Lower lobe of right lung (tissue), 2 donors: ENCODE data around the gene POMT1. TPM values are rescaled to one million over a fixed set of nuclear protein-coding genes. Genes with fewer than 3 reads are reported as not detected.
A peak's percentile ranks its signal among the peaks of the same experiment; 100 is the strongest.

Source experiments
- ATAC-seq, 2 donors: fragments of 200-7000 bp; cut with Tn5 transposase; one replicate each; pipeline ENCODE4 v1.9.1; 2020 to 2022; ENCODE audit warnings: mild to moderate bottlenecking in 2 of 2, moderate library complexity in 2 of 2
- DNase-seq: peaks from one replicate; pipeline ENCODE4 v3.0.0-alpha.2; 2020
- H3K27ac ChIP-seq: fragments of 200-600 bp; one replicate; pipeline ENCODE4 v1.8.0; 2022
- H3K27me3 ChIP-seq: fragments of 200-600 bp; one replicate; pipeline ENCODE4 v1.8.0; 2022; ENCODE audit warnings: low read depth
- H3K36me3 ChIP-seq: fragments of 200-600 bp; one replicate; pipeline ENCODE4 v1.8.0; 2022; ENCODE audit warnings: mild to moderate bottlenecking
- H3K4me1 ChIP-seq: fragments of 200-600 bp; one replicate; pipeline ENCODE4 v1.8.0; 2022
- H3K4me3 ChIP-seq: fragments of 200-600 bp; one replicate; pipeline ENCODE4 v1.8.0; 2022; ENCODE audit warnings: mild to moderate bottlenecking
- H3K9me3 ChIP-seq: fragments of 200-600 bp; one replicate; pipeline ENCODE4 v1.8.0; 2022
- CTCF ChIP-seq: fragments of 200-600 bp; IDR thresholded peaks from one replicate; pipeline ENCODE4 v1.8.0; 2022; ENCODE audit warnings: antibody characterized with exemption, mild to moderate bottlenecking
- intact Hi-C: fragments of 100-400 bp; cut with DNase I; formaldehyde crosslinking; loops from one replicate; pipeline ENCODE4 v1.11.0; 2022
- total RNA-seq: library from RNA; stranded (reverse); fragmentation: NEBNext Ultra II Directional; extraction: Animal tissue kit (Norgen Biotek cat#: 25700); gene quantifications from one replicate; pipeline ENCODE4 v1.2.1, GENCODE V29; 2021
- donor health status: DM: no; HTN: yes; CAD: no; lungs with severe emphysema.

Gene POMT1
- total RNA-seq, 1 donor from 2014 or later = 25.9 TPM

- no peaks in the 10 kb centered on the region for H3K9me3 ChIP-seq
- H3K4me1 ChIP-seq = peaks cover 13% of the 10 kb centered on the region
- DNase-seq = no peak
- no peaks in the 10 kb centered on the region for H3K27me3 ChIP-seq
- no peak overlapping the region for H3K4me3 ChIP-seq
- TF ChIP-seq CTCF = no peak
- ATAC-seq = no peak
- H3K36me3 ChIP-seq = peaks cover 2% of the 10 kb centered on the region
- no peak overlapping the region for H3K27ac ChIP-seq
- intact Hi-C loops = no loop called here
Measured at GRCh38 chr9:131534721-131535237, 32.1 kb downstream of the POMT1 start.

- no peaks in the 10 kb centered on the region for H3K27me3 ChIP-seq
- no peaks in the 10 kb centered on the region for H3K36me3 ChIP-seq
- intact Hi-C loops = no loop called here
- H3K27ac ChIP-seq = no peak overlapping the region
- H3K9me3 ChIP-seq = peaks cover 4% of the 10 kb centered on the region
- ATAC-seq = no peak
- no peak for TF ChIP-seq CTCF
- H3K4me3 ChIP-seq = no peak overlapping the region
- no peaks in the 10 kb centered on the region for H3K4me1 ChIP-seq
- DNase-seq = no peak
Measured at GRCh38 chr9:131537946-131538345, 35.2 kb downstream of the POMT1 start.

GRCh38 chr9:131539223-131539923 is 36.7 kb downstream of the POMT1 start:
- DNase-seq (no peak), ATAC-seq (no peak)
- TF ChIP-seq CTCF = no peak
- Histone ChIP-seq H3K4me1 (no peaks in the 10 kb centered on the region), H3K36me3 (no peaks in the 10 kb centered on the region), H3K9me3 (peaks cover 13% of the 10 kb centered on the region), H3K27ac (no peak overlapping the region), H3K27me3 (peaks cover 5% of the 10 kb centered on the region), H3K4me3 (no peak overlapping the region)
- intact Hi-C loops = no loop called here

- Histone ChIP-seq H3K27ac (no peak overlapping the region), H3K4me1 (peaks cover 13% of the 10 kb centered on the region), H3K36me3 (no peaks in the 10 kb centered on the region), H3K4me3 (no peak overlapping the region), H3K9me3 (peaks cover 13% of the 10 kb centered on the region), H3K27me3 (peaks cover 33% of the 10 kb centered on the region)
- intact Hi-C loops = no loop called here
- no peak for TF ChIP-seq CTCF
- DNase-seq (no peak), ATAC-seq (no peak)
Measured at GRCh38 chr9:131543141-131543540, 40.4 kb downstream of the POMT1 start.

GRCh38 chr9:131545003-131545785 is 42.5 kb downstream of the POMT1 start, which contains the start of gene PRRT1B:
Gene PRRT1B (plus strand): TSS chr9:131545523. CDS start chr9:131545616, 93 bp downstream.
- peak; percentile 91 for DNase-seq
- peak within 1 kb of the TSS; percentile 24 for H3K27ac ChIP-seq

More at GRCh38 chr9:131545003-131545785, 42.5 kb downstream of the POMT1 start, which contains the start of gene PRRT1B:
- Histone ChIP-seq H3K4me1 (peaks cover 13% of the 10 kb centered on the region), H3K4me3 (peak within 1 kb of the TSS; percentile 54), H3K27me3 (peaks cover 33% of the 10 kb centered on the region), H3K36me3 (no peaks in the 10 kb centered on the region), H3K9me3 (peaks cover 13% of the 10 kb centered on the region)
- peak; percentile 96 to 97 for ATAC-seq
- no peak for TF ChIP-seq CTCF
- intact Hi-C loops = no loop called here
